SKM-1 treated with dmso at 0.1 percent for 144 hours (cell line): ENCODE results near the gene TOM1L2.

Experiments
- DNase-seq: peaks from one replicate; lab custom pipeline; 2025; ENCODE audit not compliant: unreplicated experiment; lab: John Stamatoyannopoulos, UW

TOM1L2 gene

GRCh38 chr17:17972126-17972951 lies at the start of gene TOM1L2, which contains the start of gene DRC3:
TOM1L2 (minus strand) TSS chr17:17972400; CDS start chr17:17972313, 87 bp downstream.
DRC3 (plus strand) TSS chr17:17972862; CDS start chr17:17977599, 4,737 bp downstream.
- peak; percentile 100 for DNase-seq

GRCh38 chr17:18021372-18021771 lies 49.2 kb upstream of the TOM1L2 start:
- no peak for DNase-seq

GRCh38 chr17:18020971-18021370 lies 48.8 kb upstream of the TOM1L2 start:
- no peak for DNase-seq

- no peak for DNase-seq
These were observed 47.6 kb upstream of the TOM1L2 start for GRCh38 chr17:18019838-18020154.

- no peak for DNase-seq
These were observed 46.3 kb upstream of the TOM1L2 start for GRCh38 chr17:18018411-18018921.

- no peak for DNase-seq
These were observed 45.8 kb upstream of the TOM1L2 start for GRCh38 chr17:18017958-18018357.

GRCh38 chr17:18016426-18016825 lies 44.2 kb upstream of the TOM1L2 start:
- DNase-seq: no peak

- DNase-seq: no peak
These were observed 43.4 kb upstream of the TOM1L2 start for GRCh38 chr17:18015593-18015992.

- DNase-seq: no peak
These were observed 41.8 kb upstream of the TOM1L2 start for GRCh38 chr17:18014006-18014405.

- no peak for DNase-seq
These were observed 39.1 kb upstream of the TOM1L2 start for GRCh38 chr17:18011286-18011685.

GRCh38 chr17:18009609-18010420 lies 37.6 kb upstream of the TOM1L2 start:
- DNase-seq: no peak

GRCh38 chr17:18008496-18009268 lies 36.5 kb upstream of the TOM1L2 start:
- DNase-seq: no peak

- DNase-seq: no peak
These were observed 34.5 kb upstream of the TOM1L2 start for GRCh38 chr17:18006495-18007239.

GRCh38 chr17:18005496-18005895 lies 33.3 kb upstream of the TOM1L2 start:
- no peak for DNase-seq

GRCh38 chr17:18004884-18005305 lies 32.7 kb upstream of the TOM1L2 start:
- no peak for DNase-seq

GRCh38 chr17:18004345-18004744 lies 32.1 kb upstream of the TOM1L2 start:
- DNase-seq: no peak

GRCh38 chr17:18002171-18002570 lies 30.0 kb upstream of the TOM1L2 start:
- DNase-seq: no peak

GRCh38 chr17:18000030-18000408 lies 27.8 kb upstream of the TOM1L2 start:
- no peak for DNase-seq

- no peak for DNase-seq
These were observed 27.3 kb upstream of the TOM1L2 start for GRCh38 chr17:17999364-18000029.

- DNase-seq: no peak
These were observed 26.7 kb upstream of the TOM1L2 start for GRCh38 chr17:17998934-17999333.
